Kidney capillary endothelial cell (primary cell): ENCODE data around the gene ISG15.

Experiments
- DNase-seq: peaks from one replicate; pipeline ENCODE4 v3.0.0-alpha.2; 2018; ENCODE audit warnings: low spot score

Gene ISG15

DNA sequence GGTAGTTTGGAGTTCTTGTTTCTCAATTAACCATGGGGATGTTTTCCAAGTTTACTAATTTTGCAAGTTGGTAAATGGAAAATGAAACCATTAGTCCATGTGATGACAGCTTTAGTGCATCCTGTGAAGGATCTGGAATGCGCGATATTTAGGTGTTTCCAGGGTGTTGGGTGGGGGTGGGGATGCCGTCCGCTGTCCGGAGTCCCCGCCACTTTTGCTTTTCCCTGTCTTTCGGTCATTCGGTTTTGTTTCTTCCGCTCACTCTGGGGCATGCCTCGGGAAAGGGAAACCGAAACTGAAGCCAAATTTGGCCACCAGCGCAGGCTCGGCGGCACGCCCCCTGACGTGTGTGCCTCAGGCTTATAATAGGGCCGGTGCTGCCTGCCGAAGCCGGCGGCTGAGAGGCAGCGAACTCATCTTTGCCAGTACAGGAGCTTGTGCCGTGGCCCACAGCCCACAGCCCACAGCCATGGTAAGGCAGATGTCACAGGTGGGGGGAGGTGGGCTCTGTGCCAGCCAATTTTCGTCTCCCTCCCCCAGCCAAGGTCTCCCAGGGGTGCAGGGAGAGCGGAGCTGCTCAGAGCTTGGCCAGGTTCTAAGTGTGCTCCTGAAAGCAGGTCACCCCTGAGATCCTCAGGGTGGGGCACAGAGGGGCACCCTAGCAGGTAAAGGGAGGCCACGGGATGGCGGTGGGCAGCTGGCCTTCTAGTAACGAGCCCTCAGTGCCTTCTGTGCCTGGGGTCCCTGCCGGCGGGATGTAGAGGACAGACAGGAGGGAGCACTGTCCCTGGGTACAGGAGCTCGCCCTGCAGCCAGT, at the start of gene ISG15:
ISG15 (plus strand) TSS at position 393 of the 817 bp plus-strand sequence; CDS start at position 470, 77 bp downstream.
- peak; percentile 78 for DNase-seq

DNA sequence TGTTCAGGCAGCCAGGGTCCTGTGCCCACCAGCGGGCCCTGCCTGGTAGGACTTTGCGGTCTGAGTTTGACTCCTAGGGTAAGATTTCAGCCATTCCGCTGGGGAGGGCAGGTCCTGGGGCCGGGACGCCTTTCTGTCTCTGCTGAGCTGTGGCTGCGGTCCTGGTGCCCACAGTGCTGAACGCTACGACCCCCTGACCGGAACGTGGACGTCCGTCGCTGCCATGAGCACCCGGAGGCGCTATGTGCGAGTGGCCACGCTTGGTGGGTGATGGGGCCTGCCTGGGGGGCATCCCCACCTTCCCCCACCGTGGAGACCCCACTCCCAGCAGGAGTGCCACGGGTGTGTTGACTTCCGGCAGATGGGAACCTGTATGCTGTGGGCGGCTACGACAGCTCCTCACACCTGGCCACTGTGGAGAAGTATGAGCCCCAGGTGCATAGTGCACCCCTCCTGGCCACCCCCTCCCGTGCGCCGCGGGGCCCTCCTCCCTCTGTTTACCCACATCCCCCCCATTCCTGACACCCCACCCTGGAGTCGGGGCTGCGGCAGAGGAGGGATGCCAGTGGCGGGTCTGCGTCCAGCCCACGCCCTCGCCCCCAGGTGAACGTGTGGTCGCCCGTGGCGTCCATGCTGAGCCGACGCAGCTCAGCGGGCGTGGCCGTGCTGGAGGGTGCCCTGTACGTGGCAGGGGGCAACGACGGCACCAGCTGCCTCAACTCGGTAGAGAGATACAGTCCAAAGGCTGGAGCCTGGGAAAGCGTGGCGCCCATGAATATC, 49.4 kb upstream of the ISG15 start:
- no peak for DNase-seq

DNA sequence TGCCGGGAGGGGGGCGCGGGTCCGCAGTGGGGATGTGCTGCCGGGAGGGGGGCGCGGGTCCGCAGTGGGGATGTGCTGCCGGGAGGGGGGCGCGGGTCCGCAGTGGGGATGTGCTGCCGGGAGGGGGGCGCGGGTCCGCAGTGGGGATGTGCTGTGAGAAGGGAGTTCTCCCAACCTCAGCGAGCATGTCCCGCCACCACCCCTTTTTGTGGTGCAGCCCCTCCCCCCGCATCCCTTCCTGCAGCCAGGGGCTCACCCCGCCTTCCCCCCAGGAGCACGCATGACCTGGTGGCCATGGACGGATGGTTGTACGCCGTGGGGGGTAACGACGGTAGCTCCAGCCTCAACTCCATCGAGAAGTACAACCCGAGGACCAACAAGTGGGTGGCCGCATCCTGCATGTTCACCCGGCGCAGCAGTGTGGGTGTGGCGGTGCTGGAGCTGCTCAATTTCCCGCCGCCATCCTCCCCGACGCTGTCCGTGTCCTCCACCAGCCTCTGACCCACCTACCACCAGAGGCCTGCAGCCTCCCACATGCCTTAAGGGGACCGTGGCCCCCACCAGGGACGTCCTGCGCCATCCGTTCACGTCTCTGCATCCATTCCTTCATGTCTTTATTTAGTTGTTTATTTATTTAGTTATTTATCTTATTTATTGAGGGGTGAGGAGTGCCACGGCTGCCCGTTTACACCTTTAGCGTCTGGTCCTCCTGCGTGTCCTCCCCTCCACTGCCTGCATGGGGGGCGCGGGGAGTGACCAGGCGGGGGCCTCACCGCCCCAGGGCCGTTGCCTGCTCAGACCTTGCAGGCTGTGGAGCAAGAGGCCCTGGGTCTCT, 48.4 kb upstream of the ISG15 start:
- DNase-seq = no peak

DNA sequence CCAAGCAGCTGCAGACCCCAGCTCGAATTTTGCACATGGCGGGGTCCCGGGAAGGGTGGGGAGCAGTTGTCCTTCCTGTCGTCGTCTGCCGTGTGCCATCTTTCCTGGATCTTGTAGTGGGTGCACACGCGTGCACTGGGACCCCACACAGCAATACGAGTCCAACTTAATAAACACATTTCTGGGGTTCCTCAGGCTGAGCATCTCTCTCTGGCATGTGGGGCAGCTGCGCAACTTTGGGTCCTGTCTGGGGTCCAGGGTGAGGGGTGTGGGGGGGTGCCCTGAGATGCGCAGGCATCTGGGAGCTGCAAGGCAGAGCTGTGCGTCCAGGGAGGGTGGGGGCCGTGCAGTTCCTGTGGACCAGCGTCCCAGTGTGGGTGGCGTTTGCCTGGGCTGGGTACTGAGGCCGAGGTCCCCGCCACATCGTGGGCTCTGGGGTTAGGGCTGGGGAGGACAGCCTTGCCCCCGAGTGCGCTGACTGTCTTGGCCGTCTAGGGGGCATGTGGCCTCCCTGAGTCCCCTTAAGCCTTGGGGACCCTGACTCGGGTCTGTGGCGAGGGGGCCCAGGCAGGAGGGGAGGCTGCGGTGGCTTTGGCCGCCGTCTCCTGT, 47.7 kb upstream of the ISG15 start:
- DNase-seq = no peak

DNA sequence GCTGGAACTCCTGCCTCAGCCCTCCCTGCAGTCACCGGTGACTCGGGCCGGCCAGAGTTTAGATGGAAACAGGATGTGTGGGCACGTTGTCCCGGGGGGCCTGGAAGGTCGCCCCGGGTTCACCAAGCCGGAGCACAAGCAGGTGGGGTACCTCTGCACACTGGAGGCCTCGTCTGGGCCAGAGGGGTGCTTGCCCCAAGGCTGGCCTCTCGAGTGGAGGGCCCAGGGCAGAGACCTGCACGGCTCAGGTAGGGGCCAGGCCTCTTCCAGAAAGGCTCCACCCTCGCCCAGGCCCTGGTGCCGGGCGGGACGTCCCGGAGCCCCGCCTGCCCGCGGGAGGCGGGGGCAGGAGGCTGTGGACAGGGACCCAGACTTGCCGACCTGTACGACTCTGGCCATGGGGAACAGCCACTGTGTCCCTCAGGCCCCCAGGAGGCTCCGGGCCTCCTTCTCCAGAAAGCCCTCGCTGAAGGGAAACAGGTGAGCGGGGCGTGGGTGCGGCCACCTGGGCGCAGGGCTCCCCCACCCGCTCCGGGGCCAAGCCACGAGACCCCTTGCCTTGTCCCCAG, 47.1 kb upstream of the ISG15 start, which contains the start of gene PLEKHN1:
PLEKHN1 (plus strand) TSS at position 348 of the 569 bp plus-strand sequence; CDS start at position 398, 50 bp downstream.
- DNase-seq = peak; percentile 42

DNA sequence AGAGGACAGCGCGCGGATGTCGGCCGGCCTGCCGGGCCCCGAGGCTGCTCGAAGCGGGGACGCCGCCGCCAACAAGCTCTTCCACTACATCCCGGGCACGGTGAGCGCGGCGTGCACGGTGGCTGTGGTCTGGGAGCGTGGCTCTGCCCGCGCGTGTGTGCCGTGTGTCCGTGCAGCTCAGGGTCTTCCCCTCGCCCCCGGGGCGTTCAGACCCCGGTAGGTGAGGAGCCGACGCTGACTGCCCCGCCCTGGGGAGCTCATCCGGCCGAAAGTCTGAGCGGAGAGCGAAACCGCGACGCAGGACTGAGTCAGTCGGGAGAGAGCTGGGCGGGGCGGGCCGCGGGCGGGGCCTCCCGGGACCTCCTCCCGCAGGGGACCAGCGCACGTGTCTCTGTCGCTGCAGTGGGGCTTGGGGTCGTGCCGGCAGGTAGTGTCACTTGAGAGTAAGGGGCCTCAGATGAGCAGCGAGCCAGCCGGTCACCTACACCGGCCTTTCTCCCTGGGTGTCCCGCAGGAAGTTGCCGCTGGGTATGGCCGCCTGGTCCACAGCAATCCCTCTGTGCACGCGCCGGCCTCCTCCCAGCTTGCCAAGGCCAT, 46.5 kb upstream of the ISG15 start:
- peak; percentile 61 for DNase-seq

DNA sequence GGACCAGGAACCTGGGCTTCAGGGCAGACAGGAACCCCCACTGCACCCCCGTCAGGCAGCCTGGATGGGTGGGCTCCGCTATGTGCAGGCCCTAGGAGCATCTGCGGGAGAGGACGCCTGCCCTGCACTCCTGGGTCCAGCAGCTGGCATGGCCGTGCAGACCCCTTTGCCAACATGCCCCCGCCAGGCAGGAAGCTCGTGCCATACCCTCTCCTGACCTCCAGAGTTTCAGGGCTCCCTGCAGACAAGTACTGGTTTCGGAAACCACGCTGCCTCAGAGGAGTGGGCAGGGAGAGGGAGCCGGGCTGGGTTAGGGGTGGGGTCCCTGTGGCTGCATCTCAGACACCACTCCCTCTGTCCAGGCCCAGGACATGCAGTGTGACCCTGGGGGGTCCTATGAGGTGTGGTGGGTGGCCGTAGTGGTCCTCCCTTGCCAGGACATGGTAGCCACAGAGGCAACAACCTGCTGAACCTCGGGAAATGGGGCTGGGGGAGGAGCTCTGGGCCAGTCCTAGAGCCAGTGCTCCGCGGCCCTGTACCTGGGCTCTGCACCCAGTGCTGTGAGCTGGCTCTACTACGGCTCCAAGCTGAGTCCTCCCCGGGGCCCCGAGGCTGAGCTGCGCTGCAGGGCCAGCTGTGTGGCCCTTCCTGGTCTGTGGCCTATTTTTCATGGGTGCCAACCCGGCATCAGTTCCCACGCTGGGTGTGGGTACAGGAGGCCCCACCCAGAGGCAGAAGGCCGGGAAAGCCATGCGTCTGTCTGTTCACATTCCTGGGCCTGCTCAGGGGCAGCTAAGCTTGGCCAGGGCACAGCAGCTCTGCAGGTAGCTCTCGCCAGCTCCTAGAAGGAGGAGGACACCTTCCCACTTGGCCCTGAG, 45.6 kb upstream of the ISG15 start:
- no peak for DNase-seq

DNA sequence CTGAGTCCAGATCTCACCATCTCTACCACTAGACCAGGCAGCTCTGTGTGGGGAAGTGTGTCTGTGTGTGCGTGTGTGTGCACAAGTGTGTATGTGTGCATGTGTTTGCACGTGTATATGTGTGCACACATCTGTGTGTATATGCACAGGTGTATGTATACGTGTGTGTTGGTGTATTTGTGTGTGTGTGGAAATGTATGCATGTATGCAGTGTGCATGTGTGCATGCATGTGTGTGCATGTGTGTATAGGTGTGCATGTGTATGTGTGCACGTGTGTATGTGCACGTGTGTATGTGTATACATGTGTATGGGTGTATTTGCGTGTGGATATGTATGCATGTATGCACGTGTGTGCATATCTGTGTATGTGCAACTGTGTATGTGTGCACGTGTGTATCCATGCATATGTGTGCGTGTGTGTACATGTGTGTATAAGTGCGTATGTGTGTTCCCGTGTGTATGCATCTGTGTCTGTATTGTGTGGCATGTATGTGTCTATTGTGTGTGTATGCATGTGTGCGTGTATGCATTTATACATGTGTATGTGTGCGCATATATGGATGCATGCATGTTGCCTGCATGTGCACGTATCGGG, 43.9 kb upstream of the ISG15 start:
- DNase-seq = no peak

DNA sequence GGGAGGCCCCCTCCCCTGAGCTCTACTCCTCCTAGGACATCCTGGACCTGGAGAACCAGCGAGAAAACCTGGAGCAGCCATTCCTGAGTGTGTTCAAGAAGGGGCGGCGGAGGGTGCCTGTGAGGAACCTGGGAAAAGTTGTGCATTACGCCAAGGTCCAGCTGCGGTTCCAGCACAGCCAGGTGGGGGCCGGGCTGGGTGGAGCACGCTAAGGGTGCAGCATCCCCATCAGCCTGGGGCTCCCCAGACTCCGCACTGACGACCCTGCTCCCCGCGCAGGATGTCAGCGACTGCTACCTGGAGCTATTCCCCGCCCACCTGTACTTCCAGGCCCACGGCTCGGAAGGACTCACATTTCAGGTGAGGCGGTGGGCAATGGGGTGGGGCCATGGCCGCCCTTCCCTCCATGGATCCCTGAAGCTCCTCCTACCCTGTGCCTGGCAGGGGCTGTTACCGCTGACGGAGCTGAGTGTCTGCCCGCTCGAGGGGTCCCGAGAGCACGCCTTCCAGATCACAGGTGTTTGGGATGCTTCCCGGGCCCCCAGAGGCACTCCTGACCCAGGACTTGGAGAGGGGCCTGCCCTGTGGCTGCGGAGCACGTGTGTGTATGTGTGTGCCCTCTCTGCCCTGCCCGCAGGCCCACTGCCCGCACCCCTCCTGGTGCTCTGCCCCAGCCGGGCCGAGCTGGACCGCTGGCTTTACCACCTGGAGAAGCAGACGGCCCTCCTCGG, 42.9 kb upstream of the ISG15 start:
- no peak for DNase-seq

DNA sequence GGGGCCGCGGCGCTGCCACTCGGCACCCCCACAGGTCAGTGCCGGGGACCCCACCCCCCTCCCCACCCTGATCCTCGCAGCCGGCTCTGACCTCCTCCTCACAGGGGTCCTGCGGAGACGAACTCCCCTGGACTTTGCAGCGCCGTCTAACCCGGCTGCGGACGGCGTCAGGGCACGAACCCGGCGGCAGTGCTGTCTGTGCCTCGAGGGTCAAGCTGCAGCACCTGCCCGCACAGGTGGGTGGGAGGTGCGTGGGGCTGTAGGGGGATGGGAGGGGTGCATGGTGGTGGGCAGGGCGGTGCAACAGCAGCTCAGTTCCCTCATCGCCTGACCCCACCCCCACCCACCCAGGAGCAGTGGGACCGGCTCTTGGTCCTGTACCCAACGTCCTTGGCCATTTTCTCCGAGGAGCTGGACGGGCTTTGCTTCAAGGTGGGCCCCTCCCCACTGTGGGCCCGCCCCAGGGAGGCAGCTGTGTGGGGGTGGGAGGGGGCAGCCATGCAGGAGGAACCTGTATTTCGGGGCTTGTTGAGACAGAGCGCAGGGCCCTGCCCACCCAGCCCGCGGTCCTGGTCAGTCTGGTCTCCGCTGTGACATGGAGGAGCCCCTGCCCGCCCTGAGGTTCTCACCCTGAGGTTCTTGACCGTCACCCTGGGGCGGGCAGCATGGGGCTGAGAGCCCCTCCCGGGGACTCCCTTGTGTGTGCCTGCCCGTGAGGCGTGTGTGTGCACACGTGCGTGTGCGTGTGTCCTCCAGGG, 42.1 kb upstream of the ISG15 start:
- no peak for DNase-seq

DNA sequence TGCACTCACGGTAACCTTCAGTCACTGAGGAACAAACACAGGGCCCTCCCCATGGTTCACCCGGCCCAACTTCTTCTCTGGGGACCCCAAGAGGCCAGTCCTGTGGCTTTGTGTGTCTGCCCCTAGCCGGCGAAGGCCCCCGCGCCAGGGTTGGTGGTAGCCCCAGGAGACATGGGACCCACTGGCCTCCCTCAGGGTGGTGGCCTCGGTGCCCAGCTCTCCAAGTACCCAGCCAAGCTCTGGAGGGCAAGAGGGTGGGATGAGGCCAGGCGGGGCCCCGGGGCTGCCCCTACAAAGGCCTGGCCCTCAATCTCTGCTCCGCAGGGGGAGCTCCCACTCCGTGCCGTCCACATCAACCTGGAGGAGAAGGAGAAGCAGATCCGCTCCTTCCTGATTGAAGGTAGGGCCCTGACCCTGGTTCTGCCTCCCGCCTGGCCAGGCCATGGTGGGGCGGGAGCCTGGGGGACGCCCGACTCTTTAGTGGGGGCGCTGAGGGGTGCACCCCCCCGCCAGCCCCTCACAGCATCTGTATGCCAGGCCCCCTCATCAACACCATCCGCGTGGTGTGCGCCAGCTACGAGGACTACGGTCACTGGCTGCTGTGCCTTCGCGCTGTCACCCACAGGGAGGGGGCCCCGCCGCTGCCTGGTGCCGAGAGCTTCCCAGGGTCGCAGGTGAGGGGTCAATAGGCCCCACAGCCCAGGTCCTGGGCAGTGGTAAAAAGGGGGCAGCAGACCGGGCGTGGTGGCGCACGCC, 41.4 kb upstream of the ISG15 start:
- no peak for DNase-seq

DNA sequence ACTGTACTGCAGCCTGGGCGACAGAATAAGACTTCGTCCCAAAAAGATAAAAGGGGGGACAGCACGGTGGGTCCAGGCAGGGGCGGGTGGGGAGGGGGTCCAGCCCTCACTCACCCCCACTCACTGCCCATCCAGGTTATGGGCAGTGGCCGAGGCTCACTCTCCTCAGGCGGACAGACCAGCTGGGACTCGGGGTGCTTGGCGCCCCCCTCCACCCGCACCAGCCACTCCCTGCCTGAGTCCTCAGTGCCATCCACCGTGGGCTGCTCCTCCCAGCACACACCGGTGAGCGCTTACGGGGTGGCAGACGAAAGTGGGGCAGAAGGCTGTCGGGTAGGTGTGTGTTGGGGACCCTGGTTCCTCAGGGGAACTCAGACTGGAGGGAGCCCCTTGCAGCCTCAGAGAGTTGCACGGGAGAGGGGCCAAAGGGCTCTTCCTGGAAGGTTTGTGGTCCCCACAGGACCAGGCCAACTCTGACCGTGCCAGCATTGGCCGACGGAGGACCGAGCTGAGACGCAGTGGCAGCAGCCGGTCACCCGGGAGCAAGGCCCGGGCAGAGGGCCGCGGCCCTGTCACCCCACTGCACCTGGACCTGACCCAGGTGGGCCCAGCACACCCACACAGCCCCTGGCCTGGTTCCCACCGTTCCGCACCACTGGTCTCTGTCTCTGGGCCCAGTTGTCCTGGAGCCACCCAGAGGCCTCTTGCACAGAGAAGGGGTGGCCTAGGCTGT, 40.4 kb upstream of the ISG15 start:
- no peak for DNase-seq

DNA sequence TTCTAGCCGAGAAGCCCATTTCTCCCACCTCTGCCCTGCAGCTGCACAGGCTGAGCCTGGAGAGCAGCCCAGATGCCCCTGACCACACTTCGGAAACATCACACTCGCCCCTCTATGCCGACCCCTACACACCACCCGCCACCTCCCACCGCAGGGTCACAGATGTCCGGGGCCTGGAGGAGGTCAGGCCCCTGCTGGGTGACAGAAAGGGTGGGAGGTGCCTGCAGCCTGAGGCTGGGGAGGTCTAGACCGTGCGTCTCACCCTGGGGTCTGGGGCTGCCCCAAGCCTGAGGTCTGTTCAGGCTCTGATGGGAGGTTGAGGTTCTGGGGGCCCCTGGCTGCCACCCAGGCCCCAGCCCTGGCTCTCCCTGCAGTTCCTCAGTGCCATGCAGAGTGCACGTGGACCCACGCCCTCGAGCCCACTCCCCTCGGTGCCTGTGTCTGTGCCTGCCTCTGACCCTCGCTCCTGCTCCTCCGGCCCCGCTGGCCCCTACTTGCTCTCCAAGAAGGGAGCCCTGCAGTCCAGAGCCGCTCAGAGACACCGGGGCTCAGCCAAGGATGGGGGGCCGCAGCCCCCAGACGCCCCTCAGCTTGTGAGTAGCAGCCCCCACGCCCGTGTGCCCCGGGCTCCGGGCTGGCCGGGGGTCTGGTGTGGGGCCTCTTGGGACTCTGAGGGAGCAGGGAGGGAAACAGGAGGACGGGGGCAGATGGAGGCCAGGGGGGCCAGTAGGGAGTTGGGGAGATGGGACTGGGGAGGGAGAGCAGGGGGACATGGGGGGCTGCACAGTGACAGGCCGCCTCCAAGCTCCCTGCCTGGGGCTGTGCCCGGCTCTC, 39.6 kb upstream of the ISG15 start:
- DNase-seq = no peak

DNA sequence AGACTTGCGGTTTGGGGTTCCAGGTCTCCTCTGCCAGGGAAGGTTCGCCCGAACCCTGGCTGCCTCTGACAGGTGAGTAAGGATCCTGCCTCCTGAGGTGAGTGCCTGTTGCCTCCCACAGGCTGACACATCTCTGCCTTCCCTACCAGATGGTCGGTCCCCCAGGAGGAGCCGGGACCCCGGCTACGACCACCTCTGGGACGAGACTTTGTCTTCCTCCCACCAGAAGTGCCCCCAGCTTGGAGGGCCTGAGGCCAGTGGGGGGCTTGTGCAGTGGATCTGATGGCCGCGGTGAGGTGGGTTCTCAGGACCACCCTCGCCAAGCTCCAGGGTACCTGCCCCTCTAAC, 39.0 kb upstream of the ISG15 start:
- no peak for DNase-seq

DNA sequence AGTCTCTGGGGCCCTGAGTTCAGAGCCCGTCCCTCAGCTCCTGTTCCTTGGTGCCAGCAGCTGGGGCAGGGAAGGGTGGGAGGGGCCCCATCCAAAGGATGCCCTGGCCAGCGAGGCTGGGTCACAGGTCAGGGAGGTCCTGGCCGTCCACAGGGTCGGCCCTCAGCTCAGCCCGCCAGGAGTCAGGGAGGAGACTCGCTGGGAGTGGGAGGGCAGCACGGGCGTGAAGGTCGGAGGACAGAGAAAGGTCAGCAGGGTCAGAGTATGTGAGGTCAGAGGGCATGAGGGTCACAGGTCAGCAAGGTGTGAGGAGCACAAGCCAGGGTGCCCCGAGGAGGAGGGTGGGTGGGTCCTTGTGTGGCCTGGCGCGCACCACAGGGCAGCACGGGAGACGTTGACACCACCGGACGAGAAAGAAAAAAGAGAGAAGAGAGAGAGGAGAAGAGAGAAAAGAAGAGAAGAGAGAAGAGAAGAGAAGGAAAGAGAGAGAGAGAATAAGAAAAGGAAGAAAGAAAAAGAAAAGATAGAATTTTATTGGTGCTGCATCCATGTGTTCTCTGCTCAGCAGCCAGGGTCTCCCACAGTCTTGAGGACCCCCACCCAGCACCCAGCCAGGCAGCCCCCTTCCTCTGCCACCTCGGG, 38.5 kb upstream of the ISG15 start:
- DNase-seq = no peak
